ENCODE measurements around the gene FHIT. TPM values are rescaled to one million over a fixed set of nuclear protein-coding genes. Genes with fewer than 3 reads are reported as not detected.

Gene FHIT
- total and polyA plus RNA-seq, 2 of the 4 experiments (the other 2 are of a cell fraction): 0.07 TPM; not detected in 1

- H3K9me1 ChIP-seq (ENCODE audit: insufficient read depth, low read length): no peaks in the 10 kb centered on the region
- no peak overlapping the region for H2AK5ac ChIP-seq (ENCODE audit: low read depth, low read length)
- H2AK9ac ChIP-seq (replicated peaks; ENCODE audit: low read depth, low read length, poor library complexity): no peak overlapping the region
- no peak overlapping the region for H3K4me2 ChIP-seq (ENCODE audit: low read depth, low read length)
- no peaks in the 10 kb centered on the region for H3K9me3 ChIP-seq (ENCODE audit: control insufficient read depth, insufficient read depth, low read length)
- no peak overlapping the region for H2BK120ac ChIP-seq (ENCODE audit: low read depth, low read length)
- ATAC-seq (ENCODE audit: low read depth) (no peak), DNase-seq (no peak)
- no peak overlapping the region for H4K8ac ChIP-seq (ENCODE audit: low read depth in 2 of 2, low read length in 2 of 2)
- intact Hi-C loops (cut with micrococcal nuclease): no loop called here
- H3K27me3 ChIP-seq (ENCODE audit: control insufficient read depth, insufficient read depth, low read length): peaks cover 2% of the 10 kb centered on the region
- H3K23ac ChIP-seq (ENCODE audit: low read depth, low read length): no peak overlapping the region
- CTCF ChIA-PET: no interaction called here
- no peak overlapping the region for H2BK15ac ChIP-seq (ENCODE audit: low read depth, low read length)
- H3K36me3 ChIP-seq (ENCODE audit: control insufficient read depth, insufficient read depth, low read length): no peaks in the 10 kb centered on the region
- no peaks in the 10 kb centered on the region for H3K4me1 ChIP-seq (ENCODE audit: control insufficient read depth, insufficient read depth, low read length)
- no TSS peak for BruUV-seq (replicated peaks)
- H3K56ac ChIP-seq (ENCODE audit: extremely low read depth, insufficient read depth, low read length): no peak overlapping the region
- no peak overlapping the region for H3K18ac ChIP-seq (ENCODE audit: low read depth, low read length)
- H2BK20ac ChIP-seq (ENCODE audit: low read depth, low read length): no peak overlapping the region
- dilution Hi-C loops (cut with HindIII; ENCODE audit: low sequenced_read_pairs, unreplicated experiment): no loop called here
- H2BK5ac ChIP-seq (ENCODE audit: low read depth, low read length, poor library complexity, severe bottlenecking): no peak overlapping the region
- no peak overlapping the region for H3K9ac ChIP-seq (ENCODE audit: low read depth, low read length)
- H3K27ac ChIP-seq (ENCODE audit: insufficient read depth, low read length): no peak overlapping the region
- no peaks in the 10 kb centered on the region for H4K20me1 ChIP-seq (ENCODE audit: insufficient read depth, low read length)
- no peaks in the 10 kb centered on the region for H3K79me1 ChIP-seq (ENCODE audit: low read depth in 1 of 2, low read length in 2 of 2)
- in situ Hi-C loops (cut with MboI; ENCODE audit: low sequenced_read_pairs): no loop called here
- no peak overlapping the region for H3K14ac ChIP-seq (replicated peaks; ENCODE audit: low read depth, low read length)
- H3K4ac ChIP-seq (ENCODE audit: low read depth, low read length): no peak overlapping the region
- no peak for TF ChIP-seq RFX5 (IDR thresholded peaks at IDR 0.05; ENCODE audit: low read depth, low read length)
- no peak overlapping the region for H4K5ac ChIP-seq (ENCODE audit: low read depth, low read length)
- no peak overlapping the region for H3K4me3 ChIP-seq (ENCODE audit: insufficient read depth, low read depth, low read length)
- WGBS, 2 experiments (ENCODE audit: extremely low coverage in 2 of 2, insufficient read length in 1 of 2): no CpG with 5 or more reads among the region's 4 CpGs
- no peak overlapping the region for H2AFZ ChIP-seq (replicated peaks; ENCODE audit: low read length, poor library complexity)
- POLR2A ChIA-PET (ENCODE audit: unreplicated experiment): no interaction called here
- H4K91ac ChIP-seq (ENCODE audit: insufficient read depth, low read depth, low read length): no peak overlapping the region
Observed at GRCh38 chr3:59885101-59885500, 1366.2 kb downstream of the FHIT start.
